Measurements from ENCODE around the gene OBSCN.

GRCh38 chr1:228321895-228322294 is 114.1 kb downstream of the OBSCN start:
- TF ChIP-seq CREB1 (IDR thresholded peaks at IDR 0.05; ENCODE audit: low read depth) (no peak), FOXM1 (IDR thresholded peaks at IDR 0.05; ENCODE audit: low read depth, low read length) (no peak), CHD2 (IDR thresholded peaks at IDR 0.05; ENCODE audit: borderline replicate concordance, low read depth, low read length) (no peak), MYC (IDR thresholded peaks at IDR 0.05; ENCODE audit: insufficient read depth, insufficient read length, insufficient replicate concordance, low read length, severe bottlenecking) (no peak)
